Activated gamma-delta T cell (primary cell): ENCODE measurements around the gene OR11H6.
"Not testable (repeated sequence)": the region's sequence is repeated elsewhere in the genome, so short reads cannot be mapped to it uniquely, and the experiment has no call there.

Experiments
- DNase-seq: peaks from one replicate; lab custom pipeline; 2025; lab: John Stamatoyannopoulos, UW

OR11H6 gene

GRCh38 chr14:20262642-20263128, 39.2 kb downstream of the OR11H6 start:
- DNase-seq, result no peak

GRCh38 chr14:20264361-20264760, 40.9 kb downstream of the OR11H6 start:
- DNase-seq, result not testable (repeated sequence)

- DNase-seq, result no peak
Measured at GRCh38 chr14:20274062-20274461, 50.6 kb downstream of the OR11H6 start.
